Inferior parietal cortex (tissue), 1 donor: Measurements from ENCODE around the gene POLG2.
"Not testable (repeated sequence)": the region's sequence is repeated elsewhere in the genome, so short reads cannot be mapped to it uniquely, and the experiment has no call there.

Experiments used
- DNase-seq: peaks from one replicate; pipeline ENCODE4 v3.0.0-alpha.2; 2016; ENCODE audit errors: extremely low spot score

The POLG2 gene

GRCh38 chr17:64505340-64506200, 8.7 kb upstream of the POLG2 start:
- peak; percentile 91 for DNase-seq

GRCh38 chr17:64504769-64505339, 8.0 kb upstream of the POLG2 start:
- peak; percentile 13 for DNase-seq

GRCh38 chr17:64503821-64504768, 7.2 kb upstream of the POLG2 start:
- DNase-seq = no peak

GRCh38 chr17:64503341-64503740, 6.5 kb upstream of the POLG2 start:
- no peak for DNase-seq

- no peak for DNase-seq
Measured at GRCh38 chr17:64502809-64503208, 6.0 kb upstream of the POLG2 start.

- DNase-seq = no peak
Measured at GRCh38 chr17:64502021-64502420, 5.2 kb upstream of the POLG2 start.

GRCh38 chr17:64500862-64501765, 4.3 kb upstream of the POLG2 start:
- no peak for DNase-seq

- DNase-seq = no peak
Measured at GRCh38 chr17:64500487-64500859, 3.6 kb upstream of the POLG2 start.

GRCh38 chr17:64499805-64500486, 3.1 kb upstream of the POLG2 start:
- DNase-seq = no peak

- DNase-seq = no peak
Measured at GRCh38 chr17:64498308-64499203, 1.7 kb upstream of the POLG2 start.

GRCh38 chr17:64497565-64498035, 746 bp upstream of the POLG2 start:
- DNase-seq = no peak

- no peak for DNase-seq
Measured at GRCh38 chr17:64496348-64496785, 487 bp downstream of the POLG2 start.

GRCh38 chr17:64495300-64495699, 1.6 kb downstream of the POLG2 start:
- DNase-seq = not testable (repeated sequence)

GRCh38 chr17:64494121-64494520, 2.7 kb downstream of the POLG2 start:
- no peak for DNase-seq

- DNase-seq = no peak
Measured at GRCh38 chr17:64492481-64493109, 4.3 kb downstream of the POLG2 start.

GRCh38 chr17:64491994-64492393, 4.9 kb downstream of the POLG2 start:
- DNase-seq = no peak

GRCh38 chr17:64491034-64491860, 5.6 kb downstream of the POLG2 start:
- DNase-seq = no peak

- no peak for DNase-seq
Measured at GRCh38 chr17:64488301-64488700, 8.6 kb downstream of the POLG2 start.
